22Rv1 (cell line): Measurements from ENCODE around the gene ZNF217.

ENCODE experiments used
- CTCF ChIP-seq: fragments of 450-650 bp; IDR thresholded peaks from 2 replicates; pipeline ENCODE4 v1.5.1; 2017; ENCODE audit warnings: mild to moderate bottlenecking
- ZFX ChIP-seq: fragments of 450-650 bp; IDR thresholded peaks from 2 replicates; pipeline ENCODE4 v1.6.1; 2017; ENCODE audit warnings: antibody characterized with exemption, borderline replicate concordance

GRCh38 chr20:53517146-53517545, 76.5 kb downstream of the ZNF217 start:
- TF ChIP-seq CTCF, result no peak
- TF ChIP-seq ZFX, result no peak
